GM19240 (cell line): ENCODE measurements around the gene RND3.

ENCODE experiments used
- DNase-seq: peaks from one replicate; pipeline ENCODE4 v3.0.0; 2011; ENCODE audit warnings: low spot score; ENCODE audit not compliant: insufficient read length

RND3 gene

DNA sequence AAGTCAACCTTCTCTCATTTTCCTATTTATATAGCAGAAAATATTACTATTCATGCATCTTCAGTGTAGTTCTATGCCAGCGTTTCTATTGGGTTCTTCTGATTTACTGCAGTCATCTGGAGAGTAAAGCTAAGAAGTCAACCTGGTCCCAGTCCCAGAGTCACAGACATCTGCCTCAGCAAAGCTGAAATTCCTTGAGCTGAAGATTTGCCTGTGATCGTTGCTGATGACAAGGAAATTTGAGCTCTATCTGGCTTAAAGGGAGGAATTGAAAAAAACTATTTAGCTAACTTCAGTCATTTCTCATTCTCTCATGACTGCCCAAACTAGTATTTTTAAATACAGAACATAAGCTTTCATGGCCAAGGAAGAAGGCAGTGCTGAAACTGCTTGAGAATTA lies 45.7 kb downstream of the RND3 start:
- DNase-seq = no peak

DNA sequence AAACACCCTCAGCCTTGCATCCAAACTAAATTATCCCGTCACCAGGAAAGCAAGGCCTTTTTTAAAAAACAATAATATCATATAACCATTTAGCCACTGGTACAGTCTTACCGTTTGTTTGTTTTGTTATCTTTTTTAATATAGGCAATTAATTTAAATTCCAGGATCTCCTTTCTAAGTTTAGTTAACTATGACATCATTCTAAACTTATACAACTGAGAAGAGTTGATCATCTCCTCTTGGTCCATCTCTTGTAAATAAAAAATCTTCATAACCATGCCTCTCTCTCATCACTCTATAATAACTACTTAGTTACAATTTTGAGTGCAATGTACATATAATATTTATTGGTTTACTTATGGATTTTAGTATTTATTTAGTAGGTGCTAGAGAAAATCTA lies 46.2 kb downstream of the RND3 start:
- no peak for DNase-seq

DNA sequence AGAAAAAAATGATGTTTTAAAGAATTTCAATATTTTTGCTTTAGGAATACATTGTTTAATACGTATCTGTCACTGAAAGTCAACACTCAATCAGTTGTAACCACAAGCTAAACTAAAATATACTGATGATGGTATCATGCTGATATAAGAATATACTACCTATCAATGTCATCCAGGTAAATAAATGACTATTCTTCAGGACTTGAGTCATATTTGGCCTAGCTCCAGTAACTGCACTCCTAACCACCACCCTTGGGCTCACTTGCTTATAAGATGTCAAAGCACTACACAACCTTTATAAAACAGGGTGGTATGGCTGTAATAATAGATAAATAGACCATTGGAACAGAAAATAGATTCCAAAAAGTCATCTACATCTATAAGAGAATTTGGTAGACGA lies 48.8 kb downstream of the RND3 start:
- no peak for DNase-seq

DNA sequence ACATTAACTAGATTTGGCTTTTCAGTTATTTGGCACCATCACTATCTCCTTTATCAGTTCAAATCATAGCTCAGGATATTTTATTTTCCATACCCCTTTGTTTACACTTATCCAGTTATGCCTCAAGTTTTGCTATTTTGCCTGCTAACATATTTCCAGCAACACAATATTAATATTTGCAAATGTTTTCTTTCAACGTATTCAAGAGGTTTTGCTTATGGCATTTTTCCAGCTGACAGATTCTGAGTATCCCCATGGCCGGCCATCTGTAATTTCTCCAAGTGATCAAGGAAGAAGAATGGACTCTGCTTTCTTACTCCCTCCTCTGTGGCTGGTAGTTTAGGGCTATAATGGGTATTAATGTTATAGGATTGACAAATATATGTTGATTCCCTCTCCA lies 49.4 kb downstream of the RND3 start:
- DNase-seq = no peak

DNA sequence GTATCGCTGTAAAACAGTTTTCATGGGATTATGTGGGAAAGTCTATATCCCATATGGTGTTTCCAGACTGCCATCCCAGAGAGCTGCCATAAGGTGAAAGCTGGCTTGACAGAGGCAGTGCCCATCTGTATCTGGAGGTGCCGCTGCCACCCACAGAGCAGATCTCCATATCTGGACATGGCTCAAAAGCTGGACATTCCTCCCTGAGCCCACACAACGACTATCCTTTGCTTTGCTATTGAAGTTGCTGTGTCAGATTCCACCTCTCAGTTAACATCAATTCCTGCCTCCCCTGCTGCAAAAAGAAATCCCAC lies 55.2 kb downstream of the RND3 start:
- DNase-seq = no peak

DNA sequence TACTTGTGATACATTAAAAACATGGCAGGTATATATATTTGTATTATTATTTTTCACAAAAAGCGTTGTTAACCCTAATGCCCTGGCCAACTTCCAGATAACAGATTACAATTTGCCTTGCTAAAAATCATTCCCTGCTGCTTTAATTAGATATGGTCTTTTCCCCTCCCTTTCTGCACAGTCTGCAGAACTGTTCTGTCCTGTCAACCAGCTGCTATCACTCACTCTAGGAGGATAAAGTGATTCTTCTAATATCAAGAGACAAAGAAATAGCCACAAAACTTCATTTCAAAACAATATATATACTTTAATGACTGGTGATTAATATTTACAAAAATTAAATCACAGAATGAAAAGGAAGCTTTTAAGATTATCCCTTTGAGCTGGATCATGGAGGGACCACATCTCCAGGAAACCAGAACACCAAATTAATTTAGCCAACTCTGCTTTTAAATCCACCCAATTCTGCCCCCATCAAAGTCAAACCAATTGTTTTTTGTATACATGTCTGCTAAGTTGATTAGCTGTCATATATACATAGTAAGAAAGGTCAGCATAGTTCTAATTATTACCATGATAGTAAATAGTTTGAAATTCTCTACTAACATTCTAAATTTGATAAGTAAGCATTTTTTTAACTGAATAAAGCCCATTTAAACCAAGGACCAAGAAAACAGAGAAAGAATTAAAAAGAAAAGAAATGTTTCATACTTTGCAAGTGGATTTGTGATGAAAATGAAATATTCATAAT lies 55.7 kb downstream of the RND3 start:
- DNase-seq = no peak

DNA sequence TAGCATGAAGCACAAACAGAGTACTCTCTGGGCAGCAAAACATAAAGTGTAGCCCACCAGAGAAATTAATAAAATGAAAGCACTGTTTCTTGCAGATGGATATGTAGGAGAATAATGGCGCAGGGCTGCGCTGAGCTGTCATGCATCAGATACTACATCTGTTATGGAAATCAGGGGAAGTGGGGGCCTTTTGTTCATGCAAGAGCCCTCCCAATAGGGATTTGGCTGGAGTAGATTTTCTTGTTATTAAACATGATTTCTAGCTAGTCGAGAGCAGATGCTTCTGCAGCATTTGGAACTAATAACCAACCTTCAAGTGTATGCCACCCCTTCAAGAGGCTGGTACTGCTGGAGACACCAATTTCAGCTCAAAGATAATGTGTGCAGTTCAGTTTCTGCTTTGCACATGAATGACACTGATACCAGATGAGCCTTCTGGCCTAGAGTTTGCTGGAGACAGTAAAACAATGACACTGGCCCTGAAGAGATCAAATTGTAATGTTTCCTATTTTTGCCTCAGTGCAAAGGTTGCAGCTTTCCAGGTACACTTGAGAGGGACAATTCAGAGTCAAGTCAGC lies 58.0 kb downstream of the RND3 start:
- no peak for DNase-seq

DNA sequence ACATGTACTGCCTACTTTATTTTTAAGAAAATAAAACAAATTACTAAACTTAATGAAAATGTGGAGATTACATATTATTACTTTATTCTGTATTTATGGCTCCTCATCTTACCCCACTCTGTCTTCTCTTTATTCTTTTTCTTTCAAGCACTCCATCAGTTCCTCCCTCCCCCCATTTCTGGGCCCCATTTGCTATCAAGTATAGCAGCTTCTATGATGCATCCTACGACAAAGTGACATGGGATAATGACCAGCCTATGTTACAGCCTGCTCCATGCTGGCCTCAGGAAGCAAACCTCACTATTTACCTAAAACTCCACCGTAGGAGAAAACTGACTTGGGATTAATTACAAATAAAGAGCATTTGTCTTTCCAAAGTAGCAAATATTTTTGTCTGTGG lies 58.8 kb downstream of the RND3 start:
- no peak for DNase-seq

DNA sequence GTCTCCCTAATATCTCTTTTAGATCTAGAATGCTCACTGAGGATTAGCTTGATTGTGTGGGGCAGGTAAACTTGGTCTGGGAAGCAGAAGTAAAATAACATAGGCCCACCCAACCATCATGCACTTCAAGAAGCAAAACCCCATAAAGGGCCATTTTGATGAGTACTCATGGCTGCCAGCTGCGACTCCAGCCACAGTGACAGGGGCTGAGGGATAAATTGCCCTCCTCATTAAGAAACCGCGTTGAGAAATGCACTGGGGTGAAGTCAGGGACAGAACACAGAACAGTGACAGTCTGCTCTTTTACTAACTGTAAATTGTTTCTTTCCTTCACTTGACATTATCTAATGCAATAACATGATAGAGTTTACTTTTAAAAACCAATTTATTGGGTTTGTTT lies 60.2 kb downstream of the RND3 start:
- DNase-seq = no peak

DNA sequence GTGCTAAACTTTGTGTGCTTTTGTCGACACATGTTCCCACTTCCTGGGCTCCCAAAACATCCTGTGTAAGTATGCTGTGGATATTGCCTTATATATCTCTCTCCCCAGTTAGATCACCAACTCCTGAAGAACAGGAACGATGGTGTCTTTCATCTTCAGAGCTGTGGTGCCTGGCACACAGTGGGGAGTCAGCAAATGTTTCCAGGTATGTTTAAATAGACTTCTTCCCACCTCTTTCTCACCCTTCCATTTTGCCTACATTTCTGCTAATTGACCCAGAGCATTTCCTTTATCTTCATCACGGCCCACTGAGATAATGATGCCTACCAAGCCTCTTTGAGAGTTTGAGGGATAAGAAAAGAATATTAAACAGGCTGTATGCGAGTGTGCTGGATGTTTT lies 60.7 kb downstream of the RND3 start:
- no peak for DNase-seq

DNA sequence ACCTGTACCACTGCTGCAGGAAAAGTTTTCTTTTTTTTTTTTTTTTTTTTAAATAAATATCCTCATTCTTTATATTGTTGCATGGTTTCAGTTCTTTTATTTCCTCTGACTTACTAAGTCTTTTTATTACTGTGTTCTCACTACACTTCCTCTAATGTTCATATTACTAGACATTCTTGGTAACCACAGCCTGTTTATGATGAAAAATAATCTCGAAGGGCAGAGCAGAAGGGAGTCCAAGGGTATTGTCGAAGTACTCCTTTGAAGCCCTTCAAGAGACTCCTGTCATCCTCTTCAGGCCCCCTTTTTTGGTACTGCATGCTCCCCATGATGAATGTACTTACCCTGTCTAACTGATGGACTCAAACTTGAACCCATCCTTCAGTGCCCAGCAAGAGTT lies 61.2 kb downstream of the RND3 start:
- DNase-seq = no peak

DNA sequence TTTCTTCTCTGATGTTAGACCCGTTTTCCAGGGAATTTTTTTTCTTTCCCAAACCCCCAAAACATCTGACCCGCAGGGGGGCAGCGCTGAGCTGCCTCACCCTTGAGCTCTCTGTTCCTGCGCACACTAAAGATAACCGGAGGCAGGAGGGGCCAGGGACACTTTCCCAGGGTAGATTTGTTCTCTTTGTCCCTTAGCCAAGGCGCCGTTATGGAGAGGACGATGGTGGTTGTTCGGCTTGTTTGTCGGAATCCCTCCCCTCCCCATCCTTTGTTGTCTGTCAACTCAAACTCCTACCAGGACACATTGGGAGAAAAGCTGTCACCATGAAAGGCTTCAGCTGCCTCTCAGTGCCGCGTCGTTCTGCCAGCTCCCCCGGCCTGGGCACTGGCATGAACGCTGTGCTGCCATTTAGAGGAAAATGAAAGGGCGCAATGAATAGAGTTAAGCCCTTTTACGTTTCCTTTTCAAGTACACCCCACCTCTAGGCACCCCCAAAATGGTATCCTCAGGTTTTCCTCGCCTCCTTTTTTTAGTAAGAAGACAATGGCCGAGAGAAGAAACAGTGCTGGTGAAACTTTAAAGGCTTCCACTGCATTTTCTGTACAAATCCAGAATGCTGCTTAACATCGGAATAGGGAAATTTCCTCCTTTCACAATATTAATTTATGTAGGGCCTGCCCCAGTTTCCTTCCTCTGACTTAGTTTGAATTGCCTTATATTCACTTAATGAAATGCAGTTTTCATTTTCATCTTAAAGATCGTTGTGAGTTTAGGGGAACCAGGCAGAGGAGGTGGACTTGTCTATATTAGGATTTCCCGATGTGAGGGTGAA lies 62.1 kb downstream of the RND3 start:
- no peak for DNase-seq

DNA sequence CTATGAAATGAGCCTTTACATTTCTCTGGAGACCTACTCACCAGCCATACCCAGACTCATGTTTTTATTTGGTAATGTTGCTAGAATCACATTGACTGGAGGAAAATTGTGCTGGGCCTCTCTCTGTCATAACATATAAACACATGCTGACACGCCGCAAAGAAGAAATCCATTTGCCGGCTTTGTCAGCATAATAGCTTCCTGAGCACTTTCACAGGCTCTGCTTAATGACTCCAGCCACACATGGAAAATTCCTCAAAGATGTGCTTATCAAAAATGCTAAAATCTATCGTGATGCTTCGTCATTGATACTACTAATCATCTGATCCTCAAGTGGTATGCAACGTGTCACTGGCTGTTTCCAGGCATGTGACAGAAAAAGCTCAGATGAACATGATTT lies 63.1 kb downstream of the RND3 start:
- no peak for DNase-seq

DNA sequence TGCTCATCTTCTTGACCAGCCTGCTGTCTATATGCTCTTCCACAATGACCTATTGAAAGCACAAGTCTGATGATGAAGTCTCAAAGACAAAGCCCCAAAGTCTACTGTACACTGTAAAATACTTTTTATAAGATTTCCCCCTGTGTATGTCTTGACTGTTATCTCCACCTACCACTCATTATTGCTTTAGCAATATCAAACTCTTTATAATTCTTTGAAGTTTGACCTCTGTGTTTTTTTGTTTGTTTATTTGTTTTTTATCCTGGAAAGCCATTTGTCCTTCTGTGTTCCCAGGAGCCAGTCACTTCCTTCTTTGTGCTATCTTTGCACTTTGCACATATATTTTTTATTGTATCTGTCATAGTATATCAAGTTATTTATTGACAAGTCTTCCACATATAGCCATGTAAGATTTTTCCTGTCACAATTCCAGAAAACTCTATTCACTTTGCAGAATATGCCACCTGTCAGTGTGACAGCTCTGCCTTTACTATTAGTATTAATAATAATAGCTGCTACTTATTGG lies 66.3 kb downstream of the RND3 start:
- no peak for DNase-seq

DNA sequence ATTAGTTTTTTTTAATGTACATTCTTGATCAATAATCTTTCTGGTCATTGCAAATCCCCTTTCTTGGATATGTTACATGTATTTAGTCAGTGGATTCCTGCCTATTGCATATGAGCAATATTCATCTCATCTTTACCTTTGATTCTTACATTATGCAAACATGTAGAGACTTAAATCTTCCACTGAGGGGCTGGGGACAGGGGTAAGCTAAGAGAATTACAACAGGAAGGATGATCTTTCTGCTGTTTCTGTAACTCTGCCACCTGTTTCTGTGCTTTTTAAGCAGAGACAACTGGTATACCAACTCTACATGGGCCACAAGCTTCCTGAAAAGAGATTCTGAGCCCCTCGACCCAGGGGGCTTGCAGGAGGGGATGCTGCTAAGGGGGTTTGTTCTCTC lies 68.6 kb downstream of the RND3 start:
- DNase-seq = no peak
